HCT116 (cell line): ENCODE data around the gene CTRL. TPM values are rescaled to one million over a fixed set of nuclear protein-coding genes. Genes with fewer than 3 reads are reported as not detected.

Source experiments
- ATAC-seq: fragments of 200-7000 bp; cut with Tn5 transposase; 2 replicates; pipeline ENCODE4 v1.9.1; 2020; ENCODE audit warnings: mild to moderate bottlenecking, moderate library complexity
- BruUV-seq: library from RNA; stranded (reverse); fragments of 400-500 nt; replicated peaks from 2 replicates; lab custom pipeline; 2021; lab: Mats Ljungman, UMichigan
- CTCF ChIA-PET: fragments of 300-600 bp; sonication (Branson Sonifier 250); formaldehyde crosslinking; loops from one replicate; lab custom pipeline; 2021; ENCODE audit warnings: antibody characterized with exemption; lab: Charles Lee
- POLR2A ChIA-PET: fragments of 300-600, 350-600 bp; sonication (Branson Sonifier 250); formaldehyde crosslinking; loops from one replicate; lab custom pipeline; 2021; ENCODE audit warnings: antibody characterized with exemption; lab: Charles Lee
- RAD21 ChIA-PET, 2 experiments: fragments of 300-600 bp; sonication (Branson Sonifier 250); formaldehyde crosslinking; loops; one replicate each; lab custom pipeline; 2023; ENCODE audit warnings: low total read pairs in 2 of 2; ENCODE audit not compliant: uncharacterized antibody in 2 of 2, unreplicated experiment in 2 of 2, low non-redundant PET in 1 of 2; lab: Charles Lee
- DNase-seq: peaks from one replicate; pipeline ENCODE4 v3.0.0-alpha.2; 2010; ENCODE audit warnings: low read depth, low spot score
- H2AFZ ChIP-seq: fragments of 200-600 bp; shearing (Covaris generic), sonication (generic); 2 replicates; pipeline ENCODE4 v1.6.1; 2017; ENCODE audit warnings: low read depth, mixed run types, mixed read lengths, antibody characterized with exemption, low read length; ENCODE audit not compliant: poor library complexity, severe bottlenecking
- H3K27ac ChIP-seq: 2 replicates; pipeline ENCODE4 v1.5.1; 2012; ENCODE audit warnings: low read depth, low read length
- H3K27me3 ChIP-seq: fragments of 200-600 bp; sonication (generic); 2 replicates; pipeline ENCODE4 v1.6.1; 2016; ENCODE audit warnings: mixed run types, low read length, mixed read lengths; ENCODE audit not compliant: insufficient read depth
- H3K36me3 ChIP-seq, 2 experiments: fragments of 200-500 bp in 1 of 2; fragments of 200-600 bp in 1 of 2; sonication (Bioruptor generic) in 1 of 2; sonication (generic) in 1 of 2; 2 replicates each; pipeline versions ENCODE4 v1.5.1 to v1.6.1; 2014 to 2016; ENCODE audit warnings: low read length in 2 of 2, inconsistent platforms in 1 of 2, mixed read lengths in 1 of 2, mixed run types in 1 of 2; ENCODE audit not compliant: insufficient read depth in 2 of 2, control insufficient read depth in 1 of 2
- H3K4me1 ChIP-seq, 2 experiments: fragments of 200-600 bp in 1 of 2; sonication (generic) in 1 of 2; 2 replicates each; pipeline versions ENCODE4 v1.5.1 to v1.6.1; 2012 to 2017; ENCODE audit warnings: low read length in 2 of 2, inconsistent platforms in 1 of 2, mild to moderate bottlenecking in 1 of 2, mixed read lengths in 1 of 2, mixed run types in 1 of 2, moderate library complexity in 1 of 2; ENCODE audit not compliant: insufficient read depth in 2 of 2, control insufficient read depth in 1 of 2
- H3K4me2 ChIP-seq: fragments of 200-600 bp; sonication (generic); 2 replicates; pipeline ENCODE4 v1.6.1; 2017; ENCODE audit warnings: mixed run types, low read length, mixed read lengths
- H3K4me3 ChIP-seq, 2 experiments: fragments of 200-600 bp in 1 of 2; sonication (generic) in 1 of 2; replicated peaks in 1 of 2; 2 replicates each; pipeline ENCODE4 v1.5.1; 2011 to 2016; ENCODE audit warnings: low read length in 2 of 2, control low read depth in 1 of 2, low read depth in 1 of 2, mild to moderate bottlenecking in 1 of 2, mixed read lengths in 1 of 2, mixed run types in 1 of 2
- H3K79me2 ChIP-seq: fragments of 200-600 bp; sonication (generic); 2 replicates; pipeline ENCODE4 v1.6.1; 2017; ENCODE audit warnings: mild to moderate bottlenecking, mixed run types, low read length, moderate library complexity, mixed read lengths; ENCODE audit not compliant: insufficient read depth
- H3K9ac ChIP-seq: fragments of 200-600 bp; sonication (generic); 2 replicates; pipeline ENCODE4 v1.6.1; 2016; ENCODE audit warnings: low read length, mixed read lengths
- H3K9me2 ChIP-seq: fragments of 200-600 bp; sonication (generic), shearing (Covaris generic); 2 replicates; pipeline ENCODE4 v1.6.1; 2017; ENCODE audit warnings: mixed run types, mild to moderate bottlenecking, moderate library complexity; ENCODE audit not compliant: insufficient read depth
- H3K9me3 ChIP-seq, 2 experiments: fragments of 200-500 bp in 1 of 2; fragments of 200-600 bp in 1 of 2; sonication (Bioruptor generic) in 1 of 2; sonication (generic) in 1 of 2; 2 replicates each; pipeline ENCODE4 v1.6.1; 2014 to 2017; ENCODE audit warnings: low read length in 2 of 2, mixed read lengths in 2 of 2, inconsistent platforms in 1 of 2, low read depth in 1 of 2, mild to moderate bottlenecking in 1 of 2, mixed run types in 1 of 2, moderate library complexity in 1 of 2; ENCODE audit not compliant: control insufficient read depth in 1 of 2, insufficient read depth in 1 of 2
- H4K20me1 ChIP-seq: fragments of 200-600 bp; sonication (generic), shearing (Covaris generic); 2 replicates; pipeline ENCODE4 v1.6.1; 2017; ENCODE audit warnings: mixed run types, mild to moderate bottlenecking, moderate library complexity; ENCODE audit not compliant: insufficient read depth
- JUND ChIP-seq: IDR thresholded peaks from 2 replicates; pipeline ENCODE4 v1.6.1; 2012
- POLR2A ChIP-seq: IDR thresholded peaks from 2 replicates; pipeline ENCODE4 v1.7.0; 2011; ENCODE audit warnings: borderline replicate concordance; ENCODE audit not compliant: insufficient read depth, insufficient read length; ENCODE audit errors: extremely low read depth
- POLR2AphosphoS5 ChIP-seq: IDR thresholded peaks from 2 replicates; pipeline ENCODE4 v1.6.1; 2011; ENCODE audit warnings: mild to moderate bottlenecking, low read depth, low read length, moderate library complexity
- SIN3A ChIP-seq: IDR thresholded peaks from 2 replicates; pipeline ENCODE4 v1.6.1; 2012; ENCODE audit warnings: low read depth
- ZFX ChIP-seq: fragments of 450-650 bp; IDR thresholded peaks from 2 replicates; pipeline ENCODE4 v1.6.1; 2017
- intact Hi-C: fragments of 100-400 bp; cut with micrococcal nuclease; formaldehyde crosslinking; loops from 2 replicates; pipeline ENCODE4 v1.10.0; 2022
- total RNA-seq: library from RNA; stranded (reverse); gene quantifications from one replicate; pipeline ENCODE4 v1.2.1, GENCODE V29; 2021; ENCODE audit not compliant: unreplicated experiment
- TF ChIP-seq, protein P1 (sequence below): IDR thresholded peaks from 2 replicates; pipeline ENCODE4 v1.6.1; 2011; ENCODE audit warnings: mild to moderate bottlenecking, low read length, moderate library complexity; ENCODE audit not compliant: insufficient replicate concordance; ENCODE audit errors: extremely low read depth
- TF ChIP-seq, protein P2 (sequence below), 3 experiments: fragments of 200-600 bp in 1 of 3; sonication (generic) in 1 of 3; IDR thresholded peaks in 2 of 3; conservative IDR thresholded peaks in 1 of 3; 2 replicates each; pipeline ENCODE4 v1.5.1; 2012 to 2017; ENCODE audit warnings: low read depth in 2 of 3, low read length in 2 of 3, antibody characterized with exemption in 1 of 3, borderline replicate concordance in 1 of 3, control low read depth in 1 of 3, mild to moderate bottlenecking in 1 of 3, mixed read lengths in 1 of 3, mixed run types in 1 of 3, moderate library complexity in 1 of 3; ENCODE audit not compliant: insufficient read depth in 1 of 3
- TF ChIP-seq, protein P3 (sequence below): IDR thresholded peaks from 2 replicates; pipeline ENCODE4 v1.6.1; 2012
- TF ChIP-seq, protein P4 (sequence below): IDR thresholded peaks from 2 replicates; pipeline ENCODE4 v1.6.1; 2012
- TF ChIP-seq, protein P5 (sequence below): IDR thresholded peaks from 2 replicates; pipeline ENCODE4 v1.6.1; 2012; ENCODE audit warnings: low read depth

CTRL gene
- total RNA-seq, 1 experiment from 2014 or later, result 3.4 TPM

DNA sequence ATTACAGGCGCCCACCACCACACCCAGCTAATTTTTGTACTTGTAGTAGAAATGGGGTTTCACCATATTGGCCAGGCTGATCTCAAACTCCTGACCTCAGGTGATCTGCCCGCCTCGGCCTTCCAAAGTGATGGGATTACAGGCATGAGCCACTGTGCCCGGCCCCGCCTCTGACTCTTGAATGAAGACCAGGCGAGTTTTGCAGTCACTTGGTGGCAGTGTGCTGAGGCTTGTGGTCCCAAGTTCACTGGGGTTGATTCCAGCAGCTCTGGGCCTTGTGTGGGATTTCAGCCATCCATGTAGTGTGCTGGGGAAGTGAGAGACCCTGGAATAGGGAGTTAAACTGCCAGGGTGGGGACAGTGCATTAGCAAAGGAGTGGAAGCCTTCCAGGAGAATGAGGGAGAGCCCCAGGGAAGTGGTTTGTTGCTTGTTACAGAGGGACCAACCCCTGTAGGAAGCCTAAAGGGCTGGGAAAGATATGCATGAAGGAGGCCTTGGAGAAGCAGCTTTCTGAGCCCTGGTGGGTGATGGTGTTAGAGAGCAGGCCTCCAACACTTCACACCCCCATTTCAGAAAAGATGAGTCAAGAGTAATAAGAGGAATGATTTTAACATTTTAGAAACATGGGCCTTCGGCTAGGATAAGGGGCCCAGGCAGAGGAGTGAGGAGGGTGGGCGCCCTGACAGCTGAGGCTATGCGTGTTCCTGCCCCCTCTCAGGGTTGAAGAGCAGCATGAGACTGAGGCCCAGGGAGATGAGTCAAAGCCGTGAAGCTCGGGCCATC lies 24.1 kb downstream of the CTRL start (continued):
- TF ChIP-seq, protein P1, sequence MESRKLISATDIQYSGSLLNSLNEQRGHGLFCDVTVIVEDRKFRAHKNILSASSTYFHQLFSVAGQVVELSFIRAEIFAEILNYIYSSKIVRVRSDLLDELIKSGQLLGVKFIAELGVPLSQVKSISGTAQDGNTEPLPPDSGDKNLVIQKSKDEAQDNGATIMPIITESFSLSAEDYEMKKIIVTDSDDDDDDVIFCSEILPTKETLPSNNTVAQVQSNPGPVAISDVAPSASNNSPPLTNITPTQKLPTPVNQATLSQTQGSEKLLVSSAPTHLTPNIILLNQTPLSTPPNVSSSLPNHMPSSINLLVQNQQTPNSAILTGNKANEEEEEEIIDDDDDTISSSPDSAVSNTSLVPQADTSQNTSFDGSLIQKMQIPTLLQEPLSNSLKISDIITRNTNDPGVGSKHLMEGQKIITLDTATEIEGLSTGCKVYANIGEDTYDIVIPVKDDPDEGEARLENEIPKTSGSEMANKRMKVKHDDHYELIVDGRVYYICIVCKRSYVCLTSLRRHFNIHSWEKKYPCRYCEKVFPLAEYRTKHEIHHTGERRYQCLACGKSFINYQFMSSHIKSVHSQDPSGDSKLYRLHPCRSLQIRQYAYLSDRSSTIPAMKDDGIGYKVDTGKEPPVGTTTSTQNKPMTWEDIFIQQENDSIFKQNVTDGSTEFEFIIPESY, result no peak

DNA sequence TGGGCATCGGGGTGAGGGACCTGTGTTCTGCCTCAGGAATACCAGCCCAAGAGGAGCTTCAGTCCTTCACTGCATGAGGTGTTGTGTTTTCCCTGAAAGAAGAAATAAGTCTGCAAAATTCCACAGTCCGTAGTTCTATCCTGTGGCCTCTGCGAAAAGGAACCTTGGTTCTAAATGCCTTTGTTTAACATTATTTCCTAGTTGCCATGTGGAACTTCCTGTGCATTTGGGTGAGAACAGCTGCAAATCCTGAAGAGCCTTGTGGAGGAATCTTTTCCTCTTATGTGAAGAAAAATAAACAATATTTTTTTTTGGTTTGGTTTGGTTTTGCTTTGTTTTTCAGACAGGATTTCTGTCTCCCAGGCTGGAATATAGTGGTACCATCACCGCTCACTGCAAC lies 28.8 kb downstream of the CTRL start:
- ATAC-seq, result no peak
- ChIA-PET POLR2A (no interaction called here), CTCF (no interaction called here)
- H3K36me3 ChIP-seq, result no peaks in the 10 kb centered on the region; a peak in 1 of 4 replicates
- no TSS peak for BruUV-seq
- no peaks in the 10 kb centered on the region for H3K9me2 ChIP-seq
- no peak overlapping the region for H3K9ac ChIP-seq
- DNase-seq, result no peak
- TF ChIP-seq, protein P1, result no peak
- TF ChIP-seq SIN3A (no peak), ZFX (no peak), POLR2A (no peak), JUND (no peak), POLR2AphosphoS5 (no peak)
- TF ChIP-seq, protein P2, sequence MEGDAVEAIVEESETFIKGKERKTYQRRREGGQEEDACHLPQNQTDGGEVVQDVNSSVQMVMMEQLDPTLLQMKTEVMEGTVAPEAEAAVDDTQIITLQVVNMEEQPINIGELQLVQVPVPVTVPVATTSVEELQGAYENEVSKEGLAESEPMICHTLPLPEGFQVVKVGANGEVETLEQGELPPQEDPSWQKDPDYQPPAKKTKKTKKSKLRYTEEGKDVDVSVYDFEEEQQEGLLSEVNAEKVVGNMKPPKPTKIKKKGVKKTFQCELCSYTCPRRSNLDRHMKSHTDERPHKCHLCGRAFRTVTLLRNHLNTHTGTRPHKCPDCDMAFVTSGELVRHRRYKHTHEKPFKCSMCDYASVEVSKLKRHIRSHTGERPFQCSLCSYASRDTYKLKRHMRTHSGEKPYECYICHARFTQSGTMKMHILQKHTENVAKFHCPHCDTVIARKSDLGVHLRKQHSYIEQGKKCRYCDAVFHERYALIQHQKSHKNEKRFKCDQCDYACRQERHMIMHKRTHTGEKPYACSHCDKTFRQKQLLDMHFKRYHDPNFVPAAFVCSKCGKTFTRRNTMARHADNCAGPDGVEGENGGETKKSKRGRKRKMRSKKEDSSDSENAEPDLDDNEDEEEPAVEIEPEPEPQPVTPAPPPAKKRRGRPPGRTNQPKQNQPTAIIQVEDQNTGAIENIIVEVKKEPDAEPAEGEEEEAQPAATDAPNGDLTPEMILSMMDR (IDR thresholded peaks at IDR 0.05 in 2 of 3, conservative IDR thresholded peaks at IDR 0.05 in 1 of 3; ENCODE audit: borderline replicate concordance in 1 of 3, insufficient read depth in 1 of 3, low read depth in 2 of 3, low read length in 2 of 3), result no peak
- TF ChIP-seq, protein P3, sequence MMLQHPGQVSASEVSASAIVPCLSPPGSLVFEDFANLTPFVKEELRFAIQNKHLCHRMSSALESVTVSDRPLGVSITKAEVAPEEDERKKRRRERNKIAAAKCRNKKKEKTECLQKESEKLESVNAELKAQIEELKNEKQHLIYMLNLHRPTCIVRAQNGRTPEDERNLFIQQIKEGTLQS, result no peak
- TF ChIP-seq, protein P4, sequence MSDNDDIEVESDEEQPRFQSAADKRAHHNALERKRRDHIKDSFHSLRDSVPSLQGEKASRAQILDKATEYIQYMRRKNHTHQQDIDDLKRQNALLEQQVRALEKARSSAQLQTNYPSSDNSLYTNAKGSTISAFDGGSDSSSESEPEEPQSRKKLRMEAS, result no peak
- TF ChIP-seq, protein P5, sequence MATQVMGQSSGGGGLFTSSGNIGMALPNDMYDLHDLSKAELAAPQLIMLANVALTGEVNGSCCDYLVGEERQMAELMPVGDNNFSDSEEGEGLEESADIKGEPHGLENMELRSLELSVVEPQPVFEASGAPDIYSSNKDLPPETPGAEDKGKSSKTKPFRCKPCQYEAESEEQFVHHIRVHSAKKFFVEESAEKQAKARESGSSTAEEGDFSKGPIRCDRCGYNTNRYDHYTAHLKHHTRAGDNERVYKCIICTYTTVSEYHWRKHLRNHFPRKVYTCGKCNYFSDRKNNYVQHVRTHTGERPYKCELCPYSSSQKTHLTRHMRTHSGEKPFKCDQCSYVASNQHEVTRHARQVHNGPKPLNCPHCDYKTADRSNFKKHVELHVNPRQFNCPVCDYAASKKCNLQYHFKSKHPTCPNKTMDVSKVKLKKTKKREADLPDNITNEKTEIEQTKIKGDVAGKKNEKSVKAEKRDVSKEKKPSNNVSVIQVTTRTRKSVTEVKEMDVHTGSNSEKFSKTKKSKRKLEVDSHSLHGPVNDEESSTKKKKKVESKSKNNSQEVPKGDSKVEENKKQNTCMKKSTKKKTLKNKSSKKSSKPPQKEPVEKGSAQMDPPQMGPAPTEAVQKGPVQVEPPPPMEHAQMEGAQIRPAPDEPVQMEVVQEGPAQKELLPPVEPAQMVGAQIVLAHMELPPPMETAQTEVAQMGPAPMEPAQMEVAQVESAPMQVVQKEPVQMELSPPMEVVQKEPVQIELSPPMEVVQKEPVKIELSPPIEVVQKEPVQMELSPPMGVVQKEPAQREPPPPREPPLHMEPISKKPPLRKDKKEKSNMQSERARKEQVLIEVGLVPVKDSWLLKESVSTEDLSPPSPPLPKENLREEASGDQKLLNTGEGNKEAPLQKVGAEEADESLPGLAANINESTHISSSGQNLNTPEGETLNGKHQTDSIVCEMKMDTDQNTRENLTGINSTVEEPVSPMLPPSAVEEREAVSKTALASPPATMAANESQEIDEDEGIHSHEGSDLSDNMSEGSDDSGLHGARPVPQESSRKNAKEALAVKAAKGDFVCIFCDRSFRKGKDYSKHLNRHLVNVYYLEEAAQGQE, result no peak
- TF ChIP-seq, all 23 proteins: peak for 0
- Histone ChIP-seq H3K9me3 (no peaks in the 10 kb centered on the region), H3K4me3 (no peak overlapping the region), H3K27me3 (no peaks in the 10 kb centered on the region), H3K4me2 (no peak overlapping the region), H3K4me1 (no peaks in the 10 kb centered on the region), H4K20me1 (no peaks in the 10 kb centered on the region), H2AFZ (no peak overlapping the region), H3K27ac (no peak overlapping the region), H3K79me2 (peaks cover 5% of the 10 kb centered on the region)
- RAD21 ChIA-PET, result no interaction called here
- intact Hi-C loops, result no loop called here
